Osteocyte (in vitro differentiated cells): Measurements from ENCODE around the gene RBL1. TPM values are rescaled to one million over a fixed set of nuclear protein-coding genes. Genes with fewer than 3 reads are reported as not detected.
"Not testable (repeated sequence)": the region's sequence is repeated elsewhere in the genome, so short reads cannot be mapped to it uniquely, and the experiment has no call there.

Experiments used
- DNase-seq: peaks from one replicate; pipeline ENCODE4 v3.0.0; 2021; ENCODE audit warnings: mixed read lengths; ENCODE audit not compliant: unreplicated experiment; ENCODE audit errors: extremely low spot score
- H3K27ac Mint-ChIP-seq: one replicate; pipeline ENCODE4 v1.8.0; 2021; ENCODE audit warnings: mild to moderate bottlenecking, mixed read lengths; ENCODE audit not compliant: unreplicated experiment
- H3K27me3 Mint-ChIP-seq: one replicate; pipeline ENCODE4 v1.8.0; 2021; ENCODE audit warnings: mixed read lengths; ENCODE audit not compliant: unreplicated experiment
- H3K36me3 Mint-ChIP-seq: one replicate; pipeline ENCODE4 v1.8.0; 2021; ENCODE audit warnings: mixed read lengths; ENCODE audit not compliant: unreplicated experiment
- H3K4me1 Mint-ChIP-seq: one replicate; pipeline ENCODE4 v1.8.0; 2021; ENCODE audit warnings: mixed read lengths; ENCODE audit not compliant: unreplicated experiment
- H3K4me3 Mint-ChIP-seq: one replicate; pipeline ENCODE4 v1.8.0; 2021; ENCODE audit warnings: mild to moderate bottlenecking, moderate library complexity, mixed read lengths; ENCODE audit not compliant: unreplicated experiment
- H3K9me3 Mint-ChIP-seq: one replicate; pipeline ENCODE4 v1.8.0; 2021; ENCODE audit warnings: mixed read lengths; ENCODE audit not compliant: unreplicated experiment
- CTCF ChIP-seq: fragments of 200-600 bp; sonication (generic); IDR thresholded peaks from 2 replicates; pipeline ENCODE4 v1.5.0; 2021; ENCODE audit warnings: antibody characterized with exemption, mild to moderate bottlenecking, moderate library complexity
- total RNA-seq: library from RNA; stranded (reverse); gene quantifications from 2 replicates; pipeline ENCODE4 v1.2.1, GENCODE V29; 2021

RBL1 gene
- total RNA-seq, 1 donor from 2014 or later = 6.7 TPM

- H3K27me3 Mint-ChIP-seq = no peaks in the 10 kb centered on the region
- H3K36me3 Mint-ChIP-seq = peaks cover 2% of the 10 kb centered on the region
- TF ChIP-seq CTCF = no peak
- no peaks in the 10 kb centered on the region for H3K9me3 Mint-ChIP-seq
- no peak overlapping the region for H3K27ac Mint-ChIP-seq
- peaks cover 14% of the 10 kb centered on the region for H3K4me1 Mint-ChIP-seq
- H3K4me3 Mint-ChIP-seq = no peak overlapping the region
- DNase-seq = no peak
These were observed 19.7 kb downstream of the RBL1 start for GRCh38 chr20:37075932-37076685.

GRCh38 chr20:37072293-37073196 lies 23.3 kb downstream of the RBL1 start:
- H3K27me3 Mint-ChIP-seq = no peaks in the 10 kb centered on the region
- peak overlapping the region; percentile 41 for H3K27ac Mint-ChIP-seq
- H3K4me1 Mint-ChIP-seq = peaks cover 17% of the 10 kb centered on the region
- no peak for DNase-seq
- TF ChIP-seq CTCF = no peak
- no peak overlapping the region for H3K4me3 Mint-ChIP-seq
- H3K9me3 Mint-ChIP-seq = no peaks in the 10 kb centered on the region
- peaks cover 2% of the 10 kb centered on the region for H3K36me3 Mint-ChIP-seq

- H3K9me3 Mint-ChIP-seq = no peaks in the 10 kb centered on the region
- peak overlapping the region; percentile 89 for H3K27ac Mint-ChIP-seq
- peaks cover 17% of the 10 kb centered on the region for H3K4me1 Mint-ChIP-seq
- H3K27me3 Mint-ChIP-seq = no peaks in the 10 kb centered on the region
- H3K4me3 Mint-ChIP-seq = no peak overlapping the region
- peaks cover 2% of the 10 kb centered on the region for H3K36me3 Mint-ChIP-seq
- no peak for TF ChIP-seq CTCF
- peak; percentile 81 for DNase-seq
These were observed 24.3 kb downstream of the RBL1 start for GRCh38 chr20:37071481-37071911.

GRCh38 chr20:37069563-37069962 lies 26.2 kb downstream of the RBL1 start:
- H3K4me1 Mint-ChIP-seq = peaks cover 13% of the 10 kb centered on the region
- not testable (repeated sequence) for DNase-seq, H3K27ac Mint-ChIP-seq, H3K27me3 Mint-ChIP-seq, H3K4me3 Mint-ChIP-seq, H3K9me3 Mint-ChIP-seq, H3K36me3 Mint-ChIP-seq

GRCh38 chr20:37066168-37066567 lies 29.6 kb downstream of the RBL1 start:
- Mint-ChIP-seq H3K27me3 (no peaks in the 10 kb centered on the region), H3K4me1 (peaks cover 6% of the 10 kb centered on the region), H3K4me3 (no peak overlapping the region), H3K27ac (no peak overlapping the region), H3K9me3 (no peaks in the 10 kb centered on the region), H3K36me3 (peaks cover 2% of the 10 kb centered on the region)
- DNase-seq = no peak
- no peak for TF ChIP-seq CTCF
